Smooth muscle cell (in vitro differentiated cells): ENCODE measurements around the gene TMEM259. TPM values are rescaled to one million over a fixed set of nuclear protein-coding genes. Genes with fewer than 3 reads are reported as not detected.

ENCODE experiments used
- DNase-seq: peaks from one replicate; lab custom pipeline; 2025; ENCODE audit not compliant: unreplicated experiment; lab: John Stamatoyannopoulos, UW
- H2AFZ ChIP-seq: fragments of 200-600 bp; sonication (generic); 2 replicates; pipeline ENCODE4 v1.6.0; 2016; ENCODE audit warnings: antibody characterized with exemption, low read depth, mild to moderate bottlenecking
- H3F3A ChIP-seq: fragments of 200-600 bp; sonication (generic); 2 replicates; pipeline ENCODE4 v1.6.0; 2017; ENCODE audit warnings: antibody characterized with exemption, low read depth
- H3K27ac ChIP-seq: fragments of 200-600 bp; sonication (generic); 2 replicates; pipeline ENCODE4 v1.5.1; 2016; ENCODE audit warnings: low read depth, mild to moderate bottlenecking
- H3K27me3 ChIP-seq: fragments of 200-600 bp; sonication (generic); 2 replicates; pipeline ENCODE4 v1.6.1; 2016; ENCODE audit warnings: low read depth, mild to moderate bottlenecking
- H3K36me3 ChIP-seq: fragments of 200-600 bp; sonication (generic); 2 replicates; pipeline ENCODE4 v1.5.1; 2016; ENCODE audit warnings: low read depth
- H3K4me1 ChIP-seq: fragments of 200-600 bp; sonication (generic); 2 replicates; pipeline ENCODE4 v1.5.1; 2016; ENCODE audit warnings: low read depth
- H3K4me2 ChIP-seq: fragments of 200-600 bp; sonication (generic); 2 replicates; pipeline ENCODE4 v1.6.0; 2016; ENCODE audit warnings: mild to moderate bottlenecking
- H3K4me3 ChIP-seq: fragments of 200-600 bp; sonication (generic); 2 replicates; pipeline ENCODE4 v1.5.1; 2016; ENCODE audit warnings: mild to moderate bottlenecking
- H3K79me2 ChIP-seq: fragments of 200-600 bp; sonication (generic); 2 replicates; pipeline ENCODE4 v1.6.0; 2016; ENCODE audit warnings: low read depth, mild to moderate bottlenecking
- H3K9ac ChIP-seq: fragments of 200-600 bp; sonication (generic); 2 replicates; pipeline ENCODE4 v1.6.0; 2016; ENCODE audit warnings: low read depth
- H3K9me3 ChIP-seq: fragments of 200-600 bp; sonication (generic); replicated peaks from 2 replicates; pipeline ENCODE4 v1.5.1; 2016; ENCODE audit warnings: low read depth
- H4K20me1 ChIP-seq: fragments of 200-600 bp; sonication (generic); 2 replicates; pipeline ENCODE4 v1.6.0; 2016; ENCODE audit warnings: low read depth
- WGBS: methylation state at CpG from one replicate; pipeline ENCODE4 v1.1.7; 2016; ENCODE audit warnings: low lambda C conversion rate; 5-methylcytosine and 5-hydroxymethylcytosine counted together
- polyA plus RNA-seq: library from polyadenylated mRNA; unstranded; fragments of >200 nt; fragmentation: Nextera tagmentation; extraction: Ambion mirVana; gene quantifications from 2 replicates; pipeline ENCODE4 v1.2.1, GENCODE V29; 2016
- total RNA-seq: library from RNA; depleted of rRNA; stranded (reverse); fragments of >200 nt; gene quantifications from 2 replicates; pipeline ENCODE4 v1.2.3, GENCODE V29; 2014
- TF ChIP-seq, protein P1 (sequence below): fragments of 200-600 bp; sonication (generic); IDR thresholded peaks from 2 replicates; pipeline ENCODE4 v1.5.1; 2017; ENCODE audit warnings: borderline replicate concordance, mild to moderate bottlenecking, antibody characterized with exemption; ENCODE audit not compliant: insufficient read depth, poor library complexity, severe bottlenecking

TMEM259 gene
- total and polyA plus RNA-seq, 2 experiments from 2014 or later = 133 to 232 TPM

DNA sequence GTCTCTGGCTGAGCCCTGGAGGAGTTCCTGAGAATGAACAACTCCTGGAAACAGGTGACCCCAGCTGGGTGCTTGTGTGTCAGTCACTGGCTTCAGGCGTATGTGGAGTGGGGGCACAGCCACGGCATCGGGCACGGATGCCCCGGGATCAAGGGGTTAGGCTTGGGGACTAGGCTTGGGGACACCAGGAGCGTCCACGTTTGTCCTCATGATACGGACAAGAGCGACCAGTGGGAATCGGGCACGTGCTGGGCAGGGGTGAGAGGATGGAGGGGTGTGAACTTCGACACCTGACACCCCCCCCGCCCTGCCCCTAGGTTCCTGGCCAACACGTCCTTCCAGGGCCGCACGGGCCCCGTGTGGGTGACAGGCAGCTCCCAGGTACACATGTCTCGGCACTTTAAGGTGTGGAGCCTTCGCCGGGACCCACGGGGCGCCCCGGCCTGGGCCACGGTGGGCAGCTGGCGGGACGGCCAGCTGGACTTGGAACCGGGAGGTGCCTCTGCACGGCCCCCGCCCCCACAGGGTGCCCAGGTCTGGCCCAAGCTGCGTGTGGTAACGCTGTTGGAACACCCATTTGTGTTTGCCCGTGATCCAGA is 16.6 kb downstream of the TMEM259 start:
- Histone ChIP-seq H3F3A (no peaks in the 10 kb centered on the region), H3K4me1 (no peaks in the 10 kb centered on the region), H3K4me3 (no peak overlapping the region), H3K36me3 (no peaks in the 10 kb centered on the region), H2AFZ (no peak overlapping the region), H3K9ac (no peak overlapping the region), H3K4me2 (no peak overlapping the region), H3K27ac (no peak overlapping the region), H3K9me3 (no peaks in the 10 kb centered on the region), H3K79me2 (no peaks in the 10 kb centered on the region), H3K27me3 (peaks cover 24% of the 10 kb centered on the region), H4K20me1 (no peaks in the 10 kb centered on the region)
- TF ChIP-seq, protein P1, sequence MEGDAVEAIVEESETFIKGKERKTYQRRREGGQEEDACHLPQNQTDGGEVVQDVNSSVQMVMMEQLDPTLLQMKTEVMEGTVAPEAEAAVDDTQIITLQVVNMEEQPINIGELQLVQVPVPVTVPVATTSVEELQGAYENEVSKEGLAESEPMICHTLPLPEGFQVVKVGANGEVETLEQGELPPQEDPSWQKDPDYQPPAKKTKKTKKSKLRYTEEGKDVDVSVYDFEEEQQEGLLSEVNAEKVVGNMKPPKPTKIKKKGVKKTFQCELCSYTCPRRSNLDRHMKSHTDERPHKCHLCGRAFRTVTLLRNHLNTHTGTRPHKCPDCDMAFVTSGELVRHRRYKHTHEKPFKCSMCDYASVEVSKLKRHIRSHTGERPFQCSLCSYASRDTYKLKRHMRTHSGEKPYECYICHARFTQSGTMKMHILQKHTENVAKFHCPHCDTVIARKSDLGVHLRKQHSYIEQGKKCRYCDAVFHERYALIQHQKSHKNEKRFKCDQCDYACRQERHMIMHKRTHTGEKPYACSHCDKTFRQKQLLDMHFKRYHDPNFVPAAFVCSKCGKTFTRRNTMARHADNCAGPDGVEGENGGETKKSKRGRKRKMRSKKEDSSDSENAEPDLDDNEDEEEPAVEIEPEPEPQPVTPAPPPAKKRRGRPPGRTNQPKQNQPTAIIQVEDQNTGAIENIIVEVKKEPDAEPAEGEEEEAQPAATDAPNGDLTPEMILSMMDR = no peak
- 90% methylated on average over 18 of the region's 32 CpGs for WGBS
- no peak for DNase-seq

DNA sequence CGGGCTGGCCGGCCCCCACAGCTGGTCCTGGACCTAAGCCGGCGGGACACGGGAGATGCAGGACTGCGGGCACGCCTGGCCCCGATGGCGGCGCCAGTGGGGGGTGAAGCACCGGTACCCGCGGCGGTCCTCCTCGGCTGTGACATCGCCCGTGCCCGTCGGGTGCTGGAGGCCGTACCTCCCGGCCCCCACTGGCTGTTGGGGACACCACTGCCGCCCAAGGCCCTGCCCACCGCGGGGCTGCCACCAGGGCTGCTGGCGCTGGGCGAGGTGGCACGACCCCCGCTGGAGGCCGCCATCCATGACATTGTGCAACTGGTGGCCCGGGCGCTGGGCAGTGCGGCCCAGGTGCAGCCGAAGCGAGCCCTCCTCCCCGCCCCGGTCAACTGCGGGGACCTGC is 17.6 kb downstream of the TMEM259 start:
- Histone ChIP-seq H3K4me2 (no peak overlapping the region), H2AFZ (no peak overlapping the region), H3K27ac (no peak overlapping the region), H3K27me3 (peaks cover 34% of the 10 kb centered on the region), H3F3A (no peaks in the 10 kb centered on the region), H3K4me1 (no peaks in the 10 kb centered on the region), H3K79me2 (no peaks in the 10 kb centered on the region), H3K9me3 (no peaks in the 10 kb centered on the region), H3K4me3 (no peak overlapping the region), H3K36me3 (no peaks in the 10 kb centered on the region), H4K20me1 (no peaks in the 10 kb centered on the region), H3K9ac (no peak overlapping the region)
- DNase-seq = no peak
- WGBS = 96% methylated on average over 20 of the region's 37 CpGs
- TF ChIP-seq, protein P1 = no peak

DNA sequence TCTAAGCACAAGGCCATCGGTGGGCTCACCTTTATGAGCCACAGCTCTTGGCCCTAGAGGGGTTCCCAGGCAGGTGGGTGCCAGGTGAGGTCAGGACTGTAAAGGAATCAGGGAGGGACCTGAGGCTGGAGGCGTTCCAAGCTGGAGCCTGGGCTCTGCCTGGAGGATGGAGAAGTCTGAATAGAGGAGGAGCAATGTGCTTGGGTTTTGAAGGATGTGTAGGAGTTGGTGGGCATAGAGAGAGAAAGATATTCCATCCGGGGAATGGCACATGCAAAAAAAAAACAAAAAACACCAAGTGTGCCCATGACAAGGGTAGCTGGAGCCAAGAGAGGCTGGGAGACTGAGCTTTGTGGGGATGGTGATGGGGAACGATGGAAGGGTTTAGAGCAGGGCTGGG is 18.3 kb downstream of the TMEM259 start:
- H3K27me3 ChIP-seq = peaks cover 41% of the 10 kb centered on the region
- no peaks in the 10 kb centered on the region for H3K4me1 ChIP-seq
- H3K4me3 ChIP-seq = no peak overlapping the region
- DNase-seq = no peak
- no peaks in the 10 kb centered on the region for H3K79me2 ChIP-seq
- no peak overlapping the region for H2AFZ ChIP-seq
- no peaks in the 10 kb centered on the region for H3K9me3 ChIP-seq
- no peak overlapping the region for H3K9ac ChIP-seq
- H3F3A ChIP-seq = no peaks in the 10 kb centered on the region
- no peaks in the 10 kb centered on the region for H3K36me3 ChIP-seq
- TF ChIP-seq, protein P1 = no peak
- no peak overlapping the region for H3K4me2 ChIP-seq
- no peak overlapping the region for H3K27ac ChIP-seq
- no peaks in the 10 kb centered on the region for H4K20me1 ChIP-seq
- WGBS = 85% methylated on average over 4 of the region's 4 CpGs

DNA sequence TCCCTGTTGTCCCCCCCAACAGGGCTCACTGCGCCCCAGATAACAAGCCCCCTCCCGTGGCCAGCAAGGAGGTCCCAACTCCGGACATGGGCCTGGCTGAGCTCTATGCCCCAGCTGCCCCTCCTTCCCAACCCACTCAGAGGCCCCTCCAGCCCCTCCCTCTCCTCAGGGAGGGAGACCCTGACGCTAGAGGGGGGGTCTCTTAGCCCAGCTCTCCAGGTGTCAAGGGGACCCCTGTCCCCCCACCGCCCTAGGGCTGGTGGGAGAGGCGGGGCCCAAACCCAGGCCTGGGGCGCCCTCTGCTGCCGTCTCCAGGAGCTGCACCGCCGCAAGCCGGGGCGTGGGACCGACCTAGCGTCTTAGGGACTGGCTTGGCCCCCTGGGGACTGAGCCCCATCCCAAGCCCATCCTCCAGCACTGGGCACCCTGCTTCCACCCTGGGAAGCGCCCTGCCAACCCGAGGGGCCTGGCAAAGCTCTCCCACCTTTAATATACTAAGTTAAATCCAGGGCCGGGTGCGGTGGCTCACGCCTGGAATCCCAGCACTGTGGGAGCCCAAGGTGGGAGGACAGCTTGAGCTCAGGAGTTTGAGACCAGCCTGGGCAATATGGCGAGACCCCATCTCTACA is 19.3 kb downstream of the TMEM259 start:
- Histone ChIP-seq H3K4me3 (no peak overlapping the region), H3K9me3 (no peaks in the 10 kb centered on the region), H3K4me2 (peak overlapping the region; percentile 86), H3K4me1 (no peaks in the 10 kb centered on the region), H3K9ac (no peak overlapping the region), H3K27ac (no peak overlapping the region), H3F3A (no peaks in the 10 kb centered on the region), H4K20me1 (no peaks in the 10 kb centered on the region), H3K27me3 (peaks cover 49% of the 10 kb centered on the region), H3K36me3 (no peaks in the 10 kb centered on the region), H2AFZ (no peak overlapping the region), H3K79me2 (no peaks in the 10 kb centered on the region)
- peak; percentile 27 for DNase-seq
- 25% methylated on average over 15 of the region's 20 CpGs for WGBS
- TF ChIP-seq, protein P1 = peak; percentile 80
